GM19372 (cell line): Measurements from ENCODE around the gene TTC33.

Experiments used
- ATAC-seq: cut with Tn5 transposase; IDR thresholded peaks from one replicate; pipeline ENCODE4 v1.9.1; 2021; ENCODE audit warnings: mild to moderate bottlenecking, low read depth, moderate library complexity; ENCODE audit not compliant: unreplicated experiment

Gene TTC33

GRCh38 chr5:40622463-40623252 is 133.1 kb downstream of the TTC33 start:
- no peak for ATAC-seq

GRCh38 chr5:40619421-40619820 is 136.3 kb downstream of the TTC33 start:
- no peak for ATAC-seq

- no peak for ATAC-seq
Observed at GRCh38 chr5:40618926-40619325, 136.8 kb downstream of the TTC33 start.

GRCh38 chr5:40616781-40617180 is 139.0 kb downstream of the TTC33 start:
- peak; percentile 64 for ATAC-seq

GRCh38 chr5:40615586-40616170 is 140.1 kb downstream of the TTC33 start:
- no peak for ATAC-seq

- no peak for ATAC-seq
Observed at GRCh38 chr5:40614923-40615585, 140.7 kb downstream of the TTC33 start.

GRCh38 chr5:40614466-40614865 is 141.3 kb downstream of the TTC33 start:
- no peak for ATAC-seq

GRCh38 chr5:40607202-40607601 is 148.6 kb downstream of the TTC33 start:
- no peak for ATAC-seq

- ATAC-seq: no peak
Observed at GRCh38 chr5:40606077-40606765, 149.5 kb downstream of the TTC33 start.

GRCh38 chr5:40605295-40605958 is 150.3 kb downstream of the TTC33 start:
- no peak for ATAC-seq

GRCh38 chr5:40603378-40603777 is 152.4 kb downstream of the TTC33 start:
- ATAC-seq: no peak

- ATAC-seq: no peak
Observed at GRCh38 chr5:40601198-40601868, 154.4 kb downstream of the TTC33 start.

- ATAC-seq: no peak
Observed at GRCh38 chr5:40600383-40600782, 155.4 kb downstream of the TTC33 start.

GRCh38 chr5:40599676-40600075 is 156.1 kb downstream of the TTC33 start:
- no peak for ATAC-seq

GRCh38 chr5:40594811-40595210 is 160.9 kb downstream of the TTC33 start:
- no peak for ATAC-seq

GRCh38 chr5:40591727-40592396 is 163.9 kb downstream of the TTC33 start:
- peak; percentile 87 for ATAC-seq

- ATAC-seq: no peak
Observed at GRCh38 chr5:40587376-40587775, 168.4 kb downstream of the TTC33 start.

GRCh38 chr5:40585537-40586267 is 170.1 kb downstream of the TTC33 start:
- peak; percentile 75 for ATAC-seq

GRCh38 chr5:40584054-40584453 is 171.7 kb downstream of the TTC33 start:
- ATAC-seq: no peak
